Measurements from ENCODE around the gene ERCC1.

Gene ERCC1

DNA sequence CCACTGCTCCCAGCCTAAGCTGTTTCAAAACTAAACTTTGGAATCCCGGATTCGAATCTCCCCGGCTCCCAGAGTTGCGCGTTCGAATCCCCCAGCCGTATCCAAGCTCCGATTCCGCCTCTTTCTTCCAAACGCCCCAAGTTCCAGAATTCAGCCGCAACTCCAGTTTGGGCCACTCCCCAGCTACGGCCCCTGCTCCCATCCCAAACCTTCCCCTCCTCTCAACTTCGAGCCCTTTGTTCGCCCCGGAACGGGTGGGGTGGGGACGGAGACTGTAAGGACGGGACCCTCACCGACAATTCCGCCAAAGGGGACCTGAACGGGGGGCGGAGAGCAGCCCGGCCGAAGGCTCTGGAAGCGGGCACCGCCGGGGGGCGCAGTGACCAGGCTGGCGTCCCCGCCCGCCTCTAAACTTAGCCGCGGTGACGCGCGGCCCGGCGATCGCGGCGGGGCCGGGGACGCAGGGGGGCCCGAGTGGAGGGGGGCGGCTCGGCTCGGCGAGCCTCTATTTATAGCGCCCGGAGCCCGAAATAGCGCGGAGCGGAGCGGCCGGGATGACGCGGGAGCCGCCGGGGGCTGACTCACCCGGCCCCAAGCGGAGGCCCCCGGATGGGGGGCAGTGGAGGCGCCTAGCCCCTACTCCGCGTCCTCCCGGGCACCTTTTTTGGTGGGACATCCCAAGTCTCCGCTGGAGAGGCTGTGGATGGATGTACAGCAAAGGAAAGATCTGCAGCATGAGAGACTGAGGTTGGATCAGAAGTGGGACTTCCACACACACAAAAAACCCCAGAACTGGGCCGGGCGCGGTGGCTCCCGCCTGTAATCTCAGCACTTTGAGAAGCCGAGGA is 4.9 kb upstream of the ERCC1 start:
- H3K27ac ChIP-seq (ENCODE audit: insufficient read depth in 1 of 2, low read depth in 1 of 2, low read length in 2 of 2, poor library complexity in 1 of 2, severe bottlenecking in 2 of 2), result peak overlapping the region in 1 of 2 experiments; percentile 64
- WGBS (ENCODE audit: insufficient coverage), result under 1% methylated on average over 43 of the region's 73 CpGs
- POLR2A ChIA-PET, result interaction anchor here (0.6 to 1.8 kb wide), 2 partner anchors 39 to 50 kb away, joined by 4 to 5 read pairs; partner anchors contain the start of gene FOSB

DNA sequence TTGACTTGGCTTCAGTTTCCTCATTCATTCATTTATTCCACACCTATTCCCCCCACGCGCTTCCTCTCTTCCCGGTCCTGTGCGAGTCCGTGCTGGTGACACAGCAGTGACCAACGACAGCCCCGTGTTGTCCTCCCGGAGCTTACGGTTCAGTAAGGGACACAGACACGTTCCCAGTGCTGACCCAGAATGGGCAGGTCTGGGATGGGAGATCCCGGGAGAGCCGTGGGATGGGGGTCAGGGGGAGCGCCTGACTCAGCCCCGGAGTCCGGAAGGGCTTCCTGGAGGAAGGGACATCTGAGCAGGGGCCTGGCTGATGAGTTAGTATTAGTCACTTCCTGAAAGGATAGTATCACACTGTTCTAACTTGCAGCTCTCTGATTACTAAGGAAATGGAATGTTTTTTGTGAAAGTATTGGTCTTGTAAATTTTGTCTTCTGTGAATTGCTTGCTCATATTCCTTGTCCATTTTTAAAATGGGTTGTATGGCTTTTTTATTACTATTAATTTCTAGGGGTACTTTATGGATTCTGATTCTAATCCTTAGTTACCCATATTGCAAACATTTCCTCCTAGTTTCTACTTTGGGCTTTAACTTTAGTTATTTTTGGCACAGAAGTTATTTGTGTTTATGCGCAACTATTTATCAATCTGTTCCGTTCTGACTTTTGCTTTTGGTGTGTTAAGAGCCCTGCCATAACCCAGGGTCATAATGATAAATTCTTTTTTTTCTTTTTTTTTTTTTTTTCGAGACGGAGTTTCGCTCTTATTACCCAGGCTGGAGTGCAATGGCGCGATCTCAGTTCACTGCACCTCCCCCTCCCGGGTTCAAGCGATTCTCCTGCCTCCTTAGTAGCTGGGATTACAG is 708 bp upstream of the ERCC1 start:
- H3K9me3 ChIP-seq (ENCODE audit: control extremely low read depth in 1 of 5, control insufficient read depth in 4 of 5, insufficient read depth in 2 of 5, low read depth in 1 of 5, low read length in 4 of 5), result no peaks in the 10 kb centered on the region
- peak overlapping the region; percentile 46 to 88 for H3K27ac ChIP-seq (ENCODE audit: insufficient read depth in 1 of 2, low read depth in 1 of 2, low read length in 2 of 2, poor library complexity in 1 of 2, severe bottlenecking in 2 of 2)
- peak overlapping the region in 6 of 7 experiments; percentile 71 to 85 (median 74) for H3K4me3 ChIP-seq (ENCODE audit: control insufficient read depth in 1 of 7, extremely low read depth in 1 of 7, insufficient read depth in 4 of 7, low read depth in 2 of 7, low read length in 6 of 7)
- whole genome bisulfite sequencing (ENCODE audit: insufficient coverage), result 9% methylated on average over 15 of the region's 24 CpGs
- peaks cover 0 to 4% (median 0%) of the 10 kb centered on the region in 5 experiments for H3K27me3 ChIP-seq (replicated peaks in 2 of 5; ENCODE audit: control insufficient read depth in 4 of 5, insufficient read depth in 5 of 5, low read length in 4 of 5)
- DNase-seq, result peak in 2 of 3 donors; percentile 62 to 72
- ChIA-PET POLR2A (interaction anchor here (1.0 kb wide), 1 partner anchor 50 kb away, joined by 3 read pairs; no protein-coding TSS in a partner anchor), CTCF (interaction anchor here (0.6 to 2.0 kb wide), 6 partner anchors 17 to 268 kb away, joined by 3 to 10 read pairs (median 4); partner anchors contain the start of genes QPCTL and SNRPD2)
- H3K4me1 ChIP-seq (ENCODE audit: control extremely low read depth in 1 of 4, control insufficient read depth in 4 of 4, insufficient read depth in 4 of 4, low read length in 3 of 4), result peaks cover 0 to 65% (median 49%) of the 10 kb centered on the region in 4 experiments
- H3K36me3 ChIP-seq (ENCODE audit: control insufficient read depth in 4 of 4, insufficient read depth in 4 of 4, low read length in 3 of 4), result peaks cover 5 to 13% (median 11%) of the 10 kb centered on the region in 4 experiments

More for the DNA sequence above, 4.9 kb upstream of the ERCC1 start:
- peak overlapping the region in 6 of 7 experiments; percentile 56 to 80 (median 61) for H3K4me3 ChIP-seq (ENCODE audit: control insufficient read depth in 1 of 7, extremely low read depth in 1 of 7, insufficient read depth in 4 of 7, low read depth in 2 of 7, low read length in 6 of 7)
- no peaks in the 10 kb centered on the region for H3K9me3 ChIP-seq (ENCODE audit: control extremely low read depth in 1 of 5, control insufficient read depth in 4 of 5, insufficient read depth in 2 of 5, low read depth in 1 of 5, low read length in 4 of 5)
- peaks cover 0 to 32% (median 22%) of the 10 kb centered on the region in 4 experiments for H3K4me1 ChIP-seq (ENCODE audit: control extremely low read depth in 1 of 4, control insufficient read depth in 4 of 4, insufficient read depth in 4 of 4, low read length in 3 of 4)
- H3K36me3 ChIP-seq (ENCODE audit: control insufficient read depth in 4 of 4, insufficient read depth in 4 of 4, low read length in 3 of 4), result no peaks in the 10 kb centered on the region
- DNase-seq, result peak in 2 of 3 donors; percentile 67 to 73
- CTCF ChIA-PET, result interaction anchor here (0.6 to 13.3 kb wide), 8 partner anchors 10 to 55 kb away, joined by 3 to 289 read pairs (median 4); no protein-coding TSS in a partner anchor
- H3K27me3 ChIP-seq (replicated peaks in 2 of 5; ENCODE audit: control insufficient read depth in 4 of 5, insufficient read depth in 5 of 5, low read length in 4 of 5), result peaks cover 0 to 5% (median 0%) of the 10 kb centered on the region in 5 experiments

GRCh38 chr19:45423033-45423588 is 606 bp downstream of the ERCC1 start:
- POLR2A ChIA-PET, result no interaction called here
- 23% methylated on average over 20 of the region's 20 CpGs for WGBS (ENCODE audit: insufficient coverage)
- peak in 1 of 3 donors; percentile 74 for DNase-seq

DNA sequence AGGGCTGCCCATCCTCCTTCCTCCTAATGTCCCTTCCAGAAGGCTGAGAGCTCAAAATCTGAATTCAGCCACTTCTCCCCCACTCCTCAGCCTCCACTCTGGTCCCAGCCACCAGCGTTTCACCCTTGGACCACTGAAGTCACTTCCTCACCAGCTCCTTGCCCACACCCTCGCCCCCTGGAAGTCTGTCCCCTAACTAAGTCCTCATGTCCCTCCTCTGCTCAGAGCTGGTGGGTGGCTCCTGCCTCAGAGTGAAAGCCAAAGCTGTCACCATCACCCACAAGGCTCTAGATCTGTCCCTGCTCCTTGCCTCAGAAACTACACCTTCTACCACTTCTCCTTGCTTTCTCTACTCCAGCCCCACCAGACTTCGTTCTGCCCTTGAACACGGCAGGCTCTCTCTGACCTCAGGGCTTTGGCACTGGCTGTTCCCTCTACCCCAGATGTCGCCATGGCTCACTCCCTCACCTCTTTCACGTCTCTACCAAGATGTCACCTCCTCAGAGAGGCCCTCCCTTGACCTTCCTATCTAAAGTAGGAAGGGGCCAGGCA is 1.7 kb downstream of the ERCC1 start:
- H3K4me3 ChIP-seq (ENCODE audit: control insufficient read depth in 1 of 7, extremely low read depth in 1 of 7, insufficient read depth in 4 of 7, low read depth in 2 of 7, low read length in 6 of 7), result no peak overlapping the region
- no peaks in the 10 kb centered on the region for H3K27me3 ChIP-seq (replicated peaks in 2 of 5; ENCODE audit: control insufficient read depth in 4 of 5, insufficient read depth in 5 of 5, low read length in 4 of 5)
- peaks cover 5 to 24% (median 19%) of the 10 kb centered on the region in 4 experiments for H3K36me3 ChIP-seq (ENCODE audit: control insufficient read depth in 4 of 4, insufficient read depth in 4 of 4, low read length in 3 of 4)
- WGBS (ENCODE audit: insufficient coverage), result 93% methylated on average over 5 of the region's 6 CpGs
- POLR2A ChIA-PET, result no interaction called here
- H3K27ac ChIP-seq (ENCODE audit: insufficient read depth in 1 of 2, low read depth in 1 of 2, low read length in 2 of 2, poor library complexity in 1 of 2, severe bottlenecking in 2 of 2), result no peak overlapping the region
- CTCF ChIA-PET, result interaction anchor here (1.1 to 1.6 kb wide), 5 partner anchors 17 to 64 kb away, joined by 3 to 7 read pairs (median 4); partner anchors contain the start of gene PPP1R13L
- H3K9me3 ChIP-seq (ENCODE audit: control extremely low read depth in 1 of 5, control insufficient read depth in 4 of 5, insufficient read depth in 2 of 5, low read depth in 1 of 5, low read length in 4 of 5), result no peaks in the 10 kb centered on the region
- H3K4me1 ChIP-seq (ENCODE audit: control extremely low read depth in 1 of 4, control insufficient read depth in 4 of 4, insufficient read depth in 4 of 4, low read length in 3 of 4), result peaks cover 6 to 69% (median 49%) of the 10 kb centered on the region in 4 experiments
- no peak for DNase-seq

More at GRCh38 chr19:45423033-45423588, 606 bp downstream of the ERCC1 start:
- Histone ChIP-seq H3K27me3 (replicated peaks in 2 of 5; ENCODE audit: control insufficient read depth in 4 of 5, insufficient read depth in 5 of 5, low read length in 4 of 5) (no peaks in the 10 kb centered on the region), H3K36me3 (ENCODE audit: control insufficient read depth in 4 of 4, insufficient read depth in 4 of 4, low read length in 3 of 4) (peaks cover 5 to 16% (median 12%) of the 10 kb centered on the region in 4 experiments), H3K9me3 (ENCODE audit: control extremely low read depth in 1 of 5, control insufficient read depth in 4 of 5, insufficient read depth in 2 of 5, low read depth in 1 of 5, low read length in 4 of 5) (no peaks in the 10 kb centered on the region), H3K4me3 (ENCODE audit: control insufficient read depth in 1 of 7, extremely low read depth in 1 of 7, insufficient read depth in 4 of 7, low read depth in 2 of 7, low read length in 6 of 7) (peak overlapping the region; percentile 71 to 85 (median 75)), H3K4me1 (ENCODE audit: control extremely low read depth in 1 of 4, control insufficient read depth in 4 of 4, insufficient read depth in 4 of 4, low read length in 3 of 4) (peaks cover 6 to 69% (median 51%) of the 10 kb centered on the region in 4 experiments), H3K27ac (ENCODE audit: insufficient read depth in 1 of 2, low read depth in 1 of 2, low read length in 2 of 2, poor library complexity in 1 of 2, severe bottlenecking in 2 of 2) (peak overlapping the region in 1 of 2 experiments; percentile 88)
- CTCF ChIA-PET, result interaction anchor here (1.4 kb wide), 1 partner anchor 57 kb away, joined by 3 read pairs; no protein-coding TSS in a partner anchor

GRCh38 chr19:45420871-45421270 is 2.8 kb downstream of the ERCC1 start:
- no peak overlapping the region for H3K4me3 ChIP-seq (ENCODE audit: control insufficient read depth in 1 of 7, extremely low read depth in 1 of 7, insufficient read depth in 4 of 7, low read depth in 2 of 7, low read length in 6 of 7)
- no peaks in the 10 kb centered on the region for H3K27me3 ChIP-seq (replicated peaks in 2 of 5; ENCODE audit: control insufficient read depth in 4 of 5, insufficient read depth in 5 of 5, low read length in 4 of 5)
- WGBS (ENCODE audit: insufficient coverage), result 88% methylated on average over 5 of the region's 6 CpGs
- peaks cover 5 to 29% (median 28%) of the 10 kb centered on the region in 4 experiments for H3K36me3 ChIP-seq (ENCODE audit: control insufficient read depth in 4 of 4, insufficient read depth in 4 of 4, low read length in 3 of 4)
- H3K27ac ChIP-seq (ENCODE audit: insufficient read depth in 1 of 2, low read depth in 1 of 2, low read length in 2 of 2, poor library complexity in 1 of 2, severe bottlenecking in 2 of 2), result peak overlapping the region in 1 of 2 experiments; percentile 58
- POLR2A ChIA-PET, result interaction anchor here (0.6 kb wide), 1 partner anchor 125 kb away, joined by 4 read pairs; no protein-coding TSS in a partner anchor
- H3K4me1 ChIP-seq (ENCODE audit: control extremely low read depth in 1 of 4, control insufficient read depth in 4 of 4, insufficient read depth in 4 of 4, low read length in 3 of 4), result peaks cover 6 to 70% (median 49%) of the 10 kb centered on the region in 4 experiments
- CTCF ChIA-PET, result interaction anchor here (1.3 to 1.6 kb wide), 4 partner anchors 18 to 65 kb away, joined by 4 to 7 read pairs (median 4); no protein-coding TSS in a partner anchor
- DNase-seq, result no peak
- no peaks in the 10 kb centered on the region for H3K9me3 ChIP-seq (ENCODE audit: control extremely low read depth in 1 of 5, control insufficient read depth in 4 of 5, insufficient read depth in 2 of 5, low read depth in 1 of 5, low read length in 4 of 5)

DNA sequence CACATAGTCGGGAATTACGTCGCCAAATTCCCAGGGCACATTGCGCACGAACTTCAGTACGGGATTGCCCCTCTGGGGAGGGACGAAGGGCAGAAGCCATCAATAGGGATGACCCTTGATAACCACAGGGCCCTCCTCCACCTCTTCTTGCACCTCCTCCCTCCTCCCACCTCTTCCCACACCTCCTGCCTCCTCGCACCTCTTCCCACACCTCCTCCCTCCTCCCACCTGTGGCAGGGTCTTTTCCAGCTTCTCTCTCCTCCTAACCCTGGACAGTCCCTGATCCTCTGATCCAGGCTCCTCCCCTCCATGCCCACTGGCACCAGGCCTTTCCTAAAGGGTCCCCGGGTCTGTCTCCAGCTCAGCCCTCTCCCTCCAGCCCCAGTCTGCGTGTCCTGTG is 3.4 kb downstream of the ERCC1 start:
- Histone ChIP-seq H3K36me3 (ENCODE audit: control insufficient read depth in 4 of 4, insufficient read depth in 4 of 4, low read length in 3 of 4) (peaks cover 5 to 33% (median 30%) of the 10 kb centered on the region in 4 experiments), H3K27ac (ENCODE audit: insufficient read depth in 1 of 2, low read depth in 1 of 2, low read length in 2 of 2, poor library complexity in 1 of 2, severe bottlenecking in 2 of 2) (peak overlapping the region in 1 of 2 experiments; percentile 58), H3K4me1 (ENCODE audit: control extremely low read depth in 1 of 4, control insufficient read depth in 4 of 4, insufficient read depth in 4 of 4, low read length in 3 of 4) (peaks cover 6 to 69% (median 49%) of the 10 kb centered on the region in 4 experiments), H3K27me3 (replicated peaks in 2 of 5; ENCODE audit: control insufficient read depth in 4 of 5, insufficient read depth in 5 of 5, low read length in 4 of 5) (no peaks in the 10 kb centered on the region), H3K9me3 (ENCODE audit: control extremely low read depth in 1 of 5, control insufficient read depth in 4 of 5, insufficient read depth in 2 of 5, low read depth in 1 of 5, low read length in 4 of 5) (no peaks in the 10 kb centered on the region), H3K4me3 (ENCODE audit: control insufficient read depth in 1 of 7, extremely low read depth in 1 of 7, insufficient read depth in 4 of 7, low read depth in 2 of 7, low read length in 6 of 7) (no peak overlapping the region)
- no peak for DNase-seq
- 97% methylated on average over 8 of the region's 10 CpGs for WGBS (ENCODE audit: insufficient coverage)
- CTCF ChIA-PET, result interaction anchor here (1.5 to 1.9 kb wide), 3 partner anchors 18 to 58 kb away, joined by 4 to 7 read pairs (median 4); no protein-coding TSS in a partner anchor
- POLR2A ChIA-PET, result interaction anchor here (0.6 kb wide), 1 partner anchor 125 kb away, joined by 4 read pairs; no protein-coding TSS in a partner anchor

Measured in common myeloid progenitor, CD34-positive (primary cell).